Daoy (cell line): ENCODE results near the gene TRMT2B. TPM values are rescaled to one million over a fixed set of nuclear protein-coding genes. Genes with fewer than 3 reads are reported as not detected.
"Not testable (repeated sequence)": the region's sequence is repeated elsewhere in the genome, so short reads cannot be mapped to it uniquely, and the experiment has no call there.

Source experiments
- DNase-seq: peaks from one replicate; pipeline ENCODE4 v3.0.0-alpha.2; 2015; ENCODE audit warnings: low read depth
- total RNA-seq: library from RNA; depleted of rRNA; stranded (reverse); fragments of >200 nt; shearing (Covaris generic); gene quantifications from 2 replicates; pipeline ENCODE4 v1.2.3, GENCODE V29; 2014; rRNA removed

TRMT2B gene, protein sequence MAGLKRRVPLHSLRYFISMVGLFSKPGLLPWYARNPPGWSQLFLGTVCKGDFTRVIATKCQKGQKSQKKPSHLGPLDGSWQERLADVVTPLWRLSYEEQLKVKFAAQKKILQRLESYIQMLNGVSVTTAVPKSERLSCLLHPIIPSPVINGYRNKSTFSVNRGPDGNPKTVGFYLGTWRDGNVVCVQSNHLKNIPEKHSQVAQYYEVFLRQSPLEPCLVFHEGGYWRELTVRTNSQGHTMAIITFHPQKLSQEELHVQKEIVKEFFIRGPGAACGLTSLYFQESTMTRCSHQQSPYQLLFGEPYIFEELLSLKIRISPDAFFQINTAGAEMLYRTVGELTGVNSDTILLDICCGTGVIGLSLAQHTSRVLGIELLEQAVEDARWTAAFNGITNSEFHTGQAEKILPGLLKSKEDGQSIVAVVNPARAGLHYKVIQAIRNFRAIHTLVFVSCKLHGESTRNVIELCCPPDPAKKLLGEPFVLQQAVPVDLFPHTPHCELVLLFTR
- total RNA-seq, result 9.0 and 19.9 TPM in 2 replicates

DNA sequence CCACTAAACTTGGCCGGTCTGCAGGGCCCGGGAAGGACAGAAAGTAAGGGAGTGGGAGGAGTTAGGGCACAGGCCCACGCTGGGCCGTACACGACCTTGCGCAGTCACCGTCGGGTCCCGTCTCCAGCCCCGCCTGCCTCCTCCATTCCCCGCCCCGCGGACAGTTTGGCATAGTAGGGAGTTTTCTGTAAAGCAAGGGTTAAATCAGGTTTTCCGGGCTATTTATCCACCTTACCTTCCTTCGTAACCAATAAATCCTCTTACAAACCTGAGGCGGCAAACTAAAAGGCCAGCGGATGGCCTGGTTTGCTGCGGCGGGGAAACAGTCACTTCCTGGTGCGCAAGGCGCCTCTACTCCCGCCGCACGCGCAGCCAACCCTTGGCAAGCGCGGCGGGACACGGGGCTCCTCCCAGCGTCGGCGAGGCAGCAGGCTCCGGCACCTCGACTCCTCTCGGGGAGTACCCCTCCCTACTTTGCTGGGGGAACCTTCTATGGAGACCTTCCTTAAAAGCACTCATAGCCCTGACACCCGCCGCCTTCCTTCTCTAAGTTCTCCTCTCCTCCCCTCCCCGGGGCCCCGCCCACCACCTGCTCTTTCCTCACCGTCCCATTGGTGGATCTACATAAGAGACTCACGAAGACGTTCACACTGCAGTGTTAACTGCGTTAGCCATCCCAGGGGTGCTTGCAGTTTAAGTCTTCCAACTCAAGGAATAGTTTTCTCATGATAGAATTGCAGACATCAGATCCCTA is at the start of gene TRMT2B:
Gene TRMT2B (minus strand): TSS at position 563 of the 754 bp plus-strand sequence. CDS start 9,822 bp downstream, outside the sequence.
- DNase-seq, result peak; percentile 73

DNA sequence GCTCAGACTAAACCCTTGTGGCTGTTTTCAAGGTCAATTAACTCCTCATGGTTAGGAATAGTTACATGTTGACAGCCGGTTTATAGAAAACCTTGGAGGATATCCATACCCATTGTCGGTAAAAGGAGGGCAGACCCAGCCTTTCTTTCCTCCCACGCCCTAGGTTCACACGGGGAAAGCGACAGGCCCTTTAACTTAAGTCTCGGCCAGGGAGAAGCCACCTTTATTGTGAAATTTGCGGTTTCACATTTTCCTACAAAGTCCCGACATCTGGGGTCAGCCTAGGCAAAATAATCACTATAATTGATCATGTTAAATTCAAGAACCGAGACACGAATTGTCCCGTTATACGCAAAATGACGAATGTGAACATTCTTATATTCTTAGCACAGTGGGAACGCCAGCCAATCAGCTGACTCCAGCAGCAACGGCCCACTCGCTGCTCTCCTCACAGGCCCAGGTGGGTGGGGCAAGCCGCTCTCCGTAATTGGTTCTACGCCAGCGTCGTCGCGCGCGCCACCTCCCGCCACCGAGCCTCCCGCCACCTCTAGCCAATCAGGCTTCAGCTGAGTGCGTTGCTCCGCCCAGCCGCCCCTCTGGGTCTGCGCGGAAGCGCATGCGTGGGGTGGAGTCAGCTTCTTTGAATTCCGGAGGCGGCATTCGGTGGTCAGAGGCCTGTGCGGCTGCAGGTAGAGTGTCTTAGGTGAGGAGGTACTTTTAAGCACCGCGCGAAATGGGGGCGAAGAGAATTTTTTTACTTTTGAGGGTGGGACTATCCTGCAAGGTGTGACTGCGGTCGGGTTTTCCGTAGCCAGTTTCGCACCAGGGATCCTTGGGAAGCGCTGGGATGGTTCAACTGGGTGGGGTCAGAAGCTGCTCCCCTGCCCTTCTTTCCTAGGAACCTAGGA is 45.9 kb upstream of the TRMT2B start, which contains the start of gene CENPI:
Gene CENPI (plus strand): TSS at position 659 of the 908 bp plus-strand sequence. CDS start 2,867 bp downstream, outside the sequence.
- DNase-seq, result peak; percentile 95

DNA sequence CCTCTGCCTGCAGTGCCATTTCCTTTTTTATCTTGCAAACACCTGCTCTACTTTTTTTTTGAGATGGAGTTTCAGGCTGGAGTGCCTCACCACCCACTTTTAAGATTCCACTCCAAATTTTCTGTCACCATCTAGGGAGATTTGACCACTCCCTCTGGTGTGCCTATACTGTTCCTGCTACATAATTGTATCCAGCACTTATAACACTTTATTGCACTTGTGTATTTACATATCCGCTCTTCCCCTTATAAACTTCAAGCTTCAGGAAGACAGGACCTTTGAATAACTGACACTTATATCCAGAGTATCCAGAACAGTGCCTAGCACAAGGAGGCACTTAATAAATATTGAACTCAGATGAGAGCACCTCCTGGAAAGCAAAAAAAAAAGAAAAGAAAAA is 39.9 kb upstream of the TRMT2B start:
- no peak for DNase-seq

DNA sequence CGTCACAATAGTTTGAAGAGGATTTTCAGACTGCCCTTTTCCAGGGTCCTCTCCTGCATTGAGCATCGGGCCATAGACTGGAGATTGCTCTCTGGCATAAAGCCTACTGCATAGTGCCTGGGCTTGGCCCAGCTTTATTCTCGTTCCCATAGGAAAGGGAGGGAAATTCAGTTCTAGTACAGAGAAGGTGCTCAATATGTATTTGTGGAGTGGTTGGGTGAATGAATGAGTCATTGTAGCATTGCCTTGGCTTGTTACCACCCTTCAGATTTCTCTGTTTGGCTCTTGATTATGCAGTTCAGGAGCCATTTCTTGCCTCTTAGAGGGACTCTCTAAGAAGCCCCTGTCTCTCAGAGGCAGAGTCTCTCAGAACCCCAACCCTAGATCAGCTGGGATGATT is 29.3 kb upstream of the TRMT2B start:
- DNase-seq, result no peak

DNA sequence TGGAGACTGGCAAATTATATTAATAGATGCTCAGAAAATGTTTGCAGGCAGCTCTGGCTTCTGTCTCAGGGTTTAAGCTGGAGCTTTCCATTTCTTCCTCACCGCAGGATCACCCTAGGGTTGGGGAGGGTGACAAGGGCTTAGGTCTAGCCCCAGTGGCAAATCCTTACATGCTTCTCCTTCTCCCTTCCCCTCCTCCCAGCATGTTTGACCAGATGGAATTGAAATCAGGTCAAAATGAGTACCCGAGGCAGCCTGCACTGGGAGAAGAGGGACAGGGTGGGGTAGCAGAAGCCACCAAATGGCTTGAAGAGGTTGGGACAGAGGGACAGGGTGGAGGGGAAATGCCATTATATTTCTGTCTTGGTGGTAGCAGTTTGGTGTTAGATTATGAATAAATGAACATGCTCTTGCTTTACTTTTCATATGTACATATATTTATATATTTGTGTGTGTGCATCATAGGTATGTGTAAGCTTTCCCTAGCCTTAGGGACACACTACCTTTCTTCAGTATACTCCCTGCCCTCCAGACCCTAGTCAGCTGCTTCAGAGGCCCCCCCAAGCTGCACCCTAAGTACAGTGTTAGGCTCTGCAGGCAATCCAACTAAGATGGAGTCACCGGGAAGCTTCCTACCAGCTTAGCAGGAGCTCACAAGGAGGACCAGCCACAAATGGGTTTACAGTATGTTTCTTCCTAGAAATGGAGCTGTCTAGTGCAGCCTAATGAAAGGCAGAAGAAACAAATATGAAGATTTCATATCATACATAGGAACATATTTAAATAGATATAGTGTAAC is 28.6 kb upstream of the TRMT2B start:
- DNase-seq, result no peak

DNA sequence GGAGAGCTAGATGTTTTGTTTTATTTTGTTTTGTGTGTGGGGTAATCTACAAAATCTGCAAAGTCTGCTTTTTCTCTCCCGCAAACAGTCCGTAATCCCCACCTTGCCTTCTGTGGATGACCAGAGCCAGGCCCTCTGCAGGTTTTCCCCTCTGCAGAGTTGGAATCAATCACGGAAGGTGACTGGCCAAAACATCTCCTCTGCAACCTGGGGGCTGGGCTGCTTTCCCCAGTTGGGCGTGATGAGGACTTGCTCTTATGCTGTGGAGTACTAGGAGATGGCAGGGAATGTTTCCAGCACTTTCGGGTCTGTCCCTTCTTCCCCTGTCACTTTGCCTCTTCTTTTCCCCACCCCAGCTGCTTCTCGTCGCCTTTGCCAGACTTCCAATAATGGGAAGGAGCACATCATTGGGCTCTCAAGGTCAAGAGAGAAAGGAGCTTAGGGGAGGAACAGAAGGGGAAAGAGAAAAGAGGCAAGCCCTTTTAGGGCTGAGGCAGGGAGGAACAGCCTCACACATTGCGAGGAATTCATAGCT is 27.9 kb upstream of the TRMT2B start:
- no peak for DNase-seq

DNA sequence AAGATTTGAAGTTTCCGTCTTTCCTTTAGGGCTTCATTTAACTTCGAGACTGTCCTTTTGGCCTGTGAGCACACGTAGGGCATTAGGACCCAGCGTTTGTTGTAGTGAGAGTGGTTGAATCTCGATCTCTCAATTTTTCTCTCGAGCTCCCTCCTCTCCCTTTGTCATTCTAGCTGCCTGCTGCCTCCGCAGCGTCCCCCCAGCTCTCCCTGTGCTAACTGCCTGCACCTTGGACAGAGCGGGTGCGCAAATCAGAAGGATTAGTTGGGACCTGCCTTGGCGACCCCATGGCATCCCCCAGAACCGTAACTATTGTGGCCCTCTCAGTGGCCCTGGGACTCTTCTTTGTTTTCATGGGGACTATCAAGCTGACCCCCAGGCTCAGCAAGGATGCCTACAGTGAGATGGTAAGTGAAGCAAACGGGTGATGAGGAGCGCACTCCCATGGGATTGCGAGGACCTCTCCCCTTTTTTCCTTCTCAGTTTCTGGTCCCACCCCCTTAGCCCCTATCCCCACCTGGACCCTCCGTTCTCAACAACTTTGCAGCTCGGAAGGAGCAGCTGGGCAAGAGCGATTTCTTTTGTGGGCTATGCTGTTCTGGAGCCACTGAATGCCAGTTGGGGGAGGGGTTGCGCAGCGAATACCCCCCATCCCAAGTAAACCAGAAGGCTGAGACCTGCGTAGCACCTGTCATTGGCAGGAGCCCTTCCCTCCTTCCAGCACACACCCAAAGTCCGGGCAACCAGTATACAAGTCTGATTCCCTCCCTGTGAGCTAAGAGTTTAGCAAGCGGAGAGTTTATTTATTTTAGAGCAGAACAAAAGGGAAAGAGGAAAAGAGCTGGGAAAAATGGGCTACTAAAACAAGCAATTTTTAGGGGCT is 27.0 kb upstream of the TRMT2B start, which contains the start of gene TMEM35A:
Gene TMEM35A (plus strand): TSS at position 164 of the 883 bp plus-strand sequence. CDS start 124 bp downstream, at position 288.
- no peak for DNase-seq

DNA sequence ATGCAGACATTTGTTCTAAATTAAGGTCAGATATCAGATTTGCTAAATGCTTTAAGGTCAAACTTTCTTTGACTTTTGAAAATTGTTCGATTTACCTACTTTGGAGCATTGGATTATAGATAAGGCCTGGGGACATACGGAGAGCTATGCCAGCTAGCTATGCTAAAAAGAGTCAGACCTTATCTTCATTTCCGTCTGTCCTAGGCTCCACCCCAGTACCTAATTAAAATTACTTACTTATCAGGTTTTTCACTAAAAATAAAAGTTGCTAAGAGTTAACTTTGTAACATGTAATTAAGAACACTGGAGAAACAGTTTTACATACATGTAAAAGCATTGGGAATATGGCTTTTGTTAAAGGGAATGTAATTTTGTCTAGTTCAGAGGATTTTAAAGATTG is 19.7 kb upstream of the TRMT2B start:
- DNase-seq, result no peak

DNA sequence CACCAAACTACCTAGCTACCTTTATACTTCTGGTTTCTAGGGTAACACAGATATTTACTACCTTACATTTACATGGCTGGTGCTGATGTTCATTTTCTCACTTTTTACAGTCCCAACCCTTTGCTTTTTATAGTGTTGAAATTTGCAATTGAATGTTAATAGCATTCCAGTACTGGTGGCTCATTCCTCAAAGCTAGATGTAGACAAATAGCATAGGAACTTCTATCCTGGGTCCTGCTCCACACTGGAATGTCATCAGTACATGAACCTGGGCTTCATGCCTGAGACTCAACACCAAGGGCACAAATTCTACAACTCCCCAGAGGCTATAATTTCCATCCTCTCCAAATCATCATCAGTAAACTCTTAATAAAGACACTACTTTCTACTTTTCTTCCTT is 10.3 kb upstream of the TRMT2B start:
- no peak for DNase-seq

DNA sequence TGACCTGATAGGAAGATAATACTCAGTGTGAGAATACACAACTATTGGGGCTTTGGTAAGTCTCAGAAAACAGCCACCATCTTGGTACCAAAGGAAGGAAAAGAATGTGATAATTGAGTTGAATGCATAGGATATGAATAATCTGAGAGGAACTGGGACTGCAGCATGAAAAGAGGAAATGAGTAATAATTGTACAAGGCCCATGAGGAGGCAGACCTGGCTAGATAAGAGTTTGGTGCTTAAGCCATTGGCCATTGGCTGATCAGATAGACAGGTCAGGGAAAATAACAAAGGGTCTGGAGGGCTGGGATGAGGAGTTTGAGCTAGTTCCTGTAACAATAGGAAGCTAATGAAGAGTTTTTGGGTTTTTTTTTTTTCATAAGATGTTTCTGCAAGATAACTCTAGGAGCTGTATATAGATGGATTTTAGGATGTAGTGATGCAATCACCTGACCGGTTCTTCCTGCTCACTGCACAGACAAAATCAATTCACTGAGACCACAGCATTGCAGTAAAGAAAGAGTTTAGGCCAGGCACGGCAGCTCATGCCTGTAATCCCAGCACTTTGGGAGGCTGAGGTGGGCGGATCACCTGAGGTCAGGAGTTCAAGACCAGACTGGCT is 5.3 kb upstream of the TRMT2B start:
- DNase-seq, result peak; percentile 60

DNA sequence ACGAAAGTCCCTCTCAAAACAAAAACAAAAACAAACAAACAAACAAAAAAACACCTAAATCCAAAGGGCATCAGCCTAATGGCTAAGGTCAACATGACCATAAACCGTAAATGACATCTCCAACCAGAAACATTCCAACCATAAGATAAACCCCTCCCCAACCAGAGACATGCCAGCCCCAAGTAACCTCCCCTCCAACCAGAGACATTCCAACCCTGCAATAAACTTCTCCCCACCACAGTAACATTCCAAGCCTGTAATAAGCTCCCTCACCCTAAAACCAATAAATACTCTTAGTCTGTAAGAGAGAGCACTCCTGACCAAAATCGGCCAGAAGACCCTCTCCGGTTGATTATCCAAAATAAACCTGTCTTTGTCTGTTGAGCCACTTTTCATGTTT is 4.6 kb upstream of the TRMT2B start:
- DNase-seq, result peak; percentile 7

DNA sequence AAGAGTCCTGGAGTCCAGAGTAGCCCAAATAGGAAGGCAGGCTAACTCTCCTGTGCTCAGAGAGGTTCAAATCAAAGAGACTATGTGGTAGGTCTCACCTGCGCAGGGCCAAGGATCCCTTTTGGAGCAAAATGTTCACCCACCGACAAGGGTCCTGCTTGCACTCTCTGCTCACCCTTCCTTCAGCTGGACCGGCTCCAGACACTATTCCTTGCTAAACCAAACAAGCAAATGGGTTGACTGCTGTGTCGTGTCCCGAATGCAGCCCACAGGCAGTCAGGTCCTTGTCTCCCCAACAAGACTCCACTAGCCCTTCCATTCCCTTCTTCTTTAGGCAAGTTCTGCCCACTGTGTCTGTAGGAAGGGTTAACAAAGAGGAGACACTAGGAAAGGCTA is 760 bp downstream of the TRMT2B start:
- no peak for DNase-seq

DNA sequence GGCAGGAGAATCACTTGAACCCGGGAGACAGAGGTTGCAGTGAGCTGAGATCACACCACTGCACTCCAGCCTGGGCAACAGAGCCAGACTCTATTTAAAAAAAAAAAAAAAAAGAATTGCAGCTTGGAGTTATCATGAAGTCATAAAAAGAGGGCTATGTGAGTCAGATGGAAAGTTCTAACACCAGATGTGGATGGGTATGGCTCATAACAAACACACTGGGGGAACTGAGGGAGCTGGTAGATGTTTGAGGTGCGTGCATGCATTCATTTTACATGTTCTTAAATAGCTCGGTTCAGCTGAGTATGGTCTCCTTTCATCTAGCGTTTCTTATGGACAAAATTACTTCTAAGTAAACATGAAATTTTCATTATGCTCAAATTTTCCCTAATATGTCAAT is 11.7 kb downstream of the TRMT2B start:
- DNase-seq, result no peak

DNA sequence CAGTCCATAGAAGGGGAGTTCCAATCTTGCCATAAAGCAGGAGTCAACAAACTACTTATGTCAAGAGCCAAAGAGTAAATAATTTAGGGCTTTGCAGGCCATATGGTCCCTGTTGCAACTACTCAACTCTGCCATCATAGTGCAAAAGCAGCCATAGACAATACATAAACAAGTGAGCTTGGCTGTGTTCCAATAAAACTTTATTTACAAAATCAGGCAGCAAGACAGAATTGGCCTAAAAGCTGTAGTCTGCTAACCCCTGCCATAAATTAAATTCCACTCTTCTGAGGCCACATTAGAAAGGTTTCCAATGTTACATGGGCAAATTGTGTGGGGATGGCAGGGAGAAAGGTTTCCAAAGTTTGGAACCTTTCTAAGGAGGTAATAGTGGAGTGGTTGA is 14.7 kb downstream of the TRMT2B start:
- no peak for DNase-seq

DNA sequence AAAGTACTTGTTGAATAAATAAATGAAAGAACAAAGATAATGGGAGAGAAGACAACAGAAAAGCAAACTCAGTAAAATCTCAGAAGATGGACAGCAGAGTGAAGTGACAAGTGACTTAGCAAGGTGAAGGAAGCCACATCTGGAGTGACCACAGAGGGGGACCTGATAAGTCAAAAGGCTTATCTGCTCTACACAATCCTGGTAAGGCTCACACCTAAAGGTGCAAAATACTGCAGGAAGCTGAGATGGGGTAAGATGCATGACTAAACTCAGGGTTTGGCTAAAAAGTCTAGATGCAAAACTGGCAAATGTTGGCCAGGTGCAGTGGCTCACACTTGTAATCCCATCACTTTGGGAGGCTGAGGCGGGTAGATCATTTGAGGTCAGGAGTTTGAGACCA is 22.2 kb downstream of the TRMT2B start:
- DNase-seq, result no peak

DNA sequence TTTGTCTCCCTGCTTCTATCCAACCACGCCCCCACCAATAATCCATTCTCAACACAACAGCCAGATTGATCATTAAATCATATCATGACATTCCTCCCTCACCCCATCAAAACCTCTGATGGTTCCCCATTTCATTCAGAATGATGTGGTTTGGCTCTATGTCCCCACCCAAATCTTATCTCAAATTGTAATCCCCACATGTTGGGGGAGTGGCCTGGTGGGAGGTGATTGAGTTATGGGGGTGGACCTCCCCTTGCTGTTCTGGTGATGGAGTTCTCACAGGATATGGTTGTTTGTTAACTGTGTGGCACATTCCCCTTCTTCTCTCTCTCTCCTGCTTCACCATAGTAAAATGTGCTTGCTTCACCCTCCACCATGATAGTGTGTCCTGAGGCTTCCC is 23.3 kb downstream of the TRMT2B start:
- DNase-seq, result no peak

DNA sequence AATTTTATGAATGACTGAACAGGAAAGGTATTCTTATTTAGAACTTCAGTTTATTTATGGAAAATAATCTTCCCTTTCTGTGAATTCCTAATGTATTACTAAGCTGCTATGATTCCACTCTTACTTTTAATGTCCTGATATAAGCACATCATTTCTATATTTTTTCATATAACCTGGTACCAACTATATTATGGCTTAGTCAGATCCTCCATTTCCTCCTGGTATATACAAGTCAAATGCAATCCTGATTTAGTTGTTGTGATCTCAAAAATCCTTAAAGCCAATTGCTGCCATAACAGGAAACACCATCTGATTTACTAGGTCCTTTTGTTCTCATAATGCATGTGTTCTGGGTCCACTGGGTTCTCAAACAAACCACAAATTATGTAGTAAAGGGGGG is 26.8 kb downstream of the TRMT2B start:
- no peak for DNase-seq

DNA sequence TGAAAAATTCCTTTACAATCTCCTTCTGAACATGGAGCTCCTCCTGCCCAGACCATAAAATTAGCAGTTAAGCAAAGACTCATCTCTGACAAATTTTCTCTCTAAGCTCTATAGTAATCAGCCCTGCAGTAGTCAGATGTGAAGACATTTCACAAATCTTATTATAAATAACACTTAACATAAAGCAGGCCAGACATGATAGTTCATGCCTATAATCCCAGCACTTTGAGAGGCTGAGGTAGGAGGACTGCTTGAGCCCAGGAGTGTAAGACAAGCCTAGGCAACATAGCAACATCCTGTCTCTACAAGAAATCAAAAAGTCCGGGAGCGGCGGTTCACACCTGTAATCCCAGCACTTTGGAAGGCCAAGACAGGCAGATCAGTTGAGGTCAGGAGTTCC is 29.9 kb downstream of the TRMT2B start:
- DNase-seq, result no peak

DNA sequence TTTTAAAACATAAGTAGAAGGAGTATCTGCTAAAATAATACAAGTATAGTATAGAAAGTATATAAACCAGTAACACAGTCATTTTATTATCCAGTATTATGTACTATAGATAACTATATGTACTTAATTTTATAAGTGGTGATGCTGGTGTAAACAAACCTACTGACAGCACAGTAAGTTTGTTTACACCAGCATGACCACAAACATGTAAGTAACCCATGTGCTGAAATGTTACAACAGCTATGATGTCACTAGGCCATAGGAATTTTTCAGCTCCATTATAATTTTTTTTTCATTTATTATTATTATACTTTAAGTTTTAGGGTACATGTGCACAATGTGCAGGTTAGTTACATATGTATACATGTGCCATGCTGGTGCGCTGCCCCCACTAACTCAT is 39.9 kb downstream of the TRMT2B start:
- DNase-seq, result not testable (repeated sequence)
